ENCODE data around the gene TENT4A. TPM values are rescaled to one million over a fixed set of nuclear protein-coding genes. Genes with fewer than 3 reads are reported as not detected.

The TENT4A gene
- total RNA-seq, 1 experiment from 2014 or later, result 25.6 TPM

DNA sequence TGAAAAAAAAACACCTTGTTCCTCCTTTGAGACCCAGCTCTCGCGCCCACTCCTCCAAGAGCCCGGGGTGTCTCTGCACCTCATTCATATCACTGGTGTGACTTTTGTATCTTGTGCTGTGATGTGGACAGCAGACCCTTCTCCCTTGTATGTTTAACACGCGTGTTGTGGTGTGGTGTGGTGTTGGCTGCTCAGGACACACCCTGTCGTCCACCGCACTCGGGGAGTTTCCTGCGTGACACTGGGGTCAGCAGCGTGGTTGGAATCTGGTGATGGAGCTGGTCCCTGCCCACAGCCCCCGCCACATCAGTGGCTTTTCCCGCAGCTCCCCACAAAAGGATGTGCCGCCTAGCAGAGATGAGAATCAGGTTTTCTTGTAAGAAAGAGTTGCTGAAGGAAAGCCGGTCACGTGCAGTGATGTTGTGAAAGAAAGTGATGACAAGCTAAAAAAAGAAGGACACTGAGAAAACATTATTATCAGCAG is 61.5 kb downstream of the TENT4A start:
- Histone ChIP-seq H2BK15ac (ENCODE audit: low read depth, low read length) (no peak overlapping the region), H2BK12ac (ENCODE audit: insufficient read length, low read depth, low read length) (no peak overlapping the region), H3K27ac (ENCODE audit: insufficient read length, low read depth, low read length) (no peak overlapping the region), H3K23me2 (ENCODE audit: insufficient read length, low read depth, low read length, poor library complexity, severe bottlenecking) (no peaks in the 10 kb centered on the region), H3K27me3 (ENCODE audit: insufficient read depth, low read length) (no peaks in the 10 kb centered on the region), H4K91ac (ENCODE audit: insufficient read length, low read depth, low read length) (no peak overlapping the region), H4K20me1 (ENCODE audit: control insufficient read depth, insufficient read depth, insufficient read length) (no peaks in the 10 kb centered on the region), H3K79me2 (ENCODE audit: insufficient read depth, low read length) (no peaks in the 10 kb centered on the region), H3K9me3 (ENCODE audit: control insufficient read depth, low read depth, low read length) (no peaks in the 10 kb centered on the region), H2BK20ac (ENCODE audit: low read depth, low read length, poor library complexity, severe bottlenecking) (no peak overlapping the region), H2AK5ac (ENCODE audit: insufficient read length, low read length) (no peak overlapping the region), H3K4me1 (ENCODE audit: insufficient read depth, low read length) (no peaks in the 10 kb centered on the region), H2BK5ac (ENCODE audit: insufficient read length, low read length) (no peak overlapping the region), H2AFZ (ENCODE audit: low read length) (no peak overlapping the region), H3T11ph (ENCODE audit: low read length) (no peak overlapping the region), H3K23ac (ENCODE audit: insufficient read length, low read depth, low read length) (no peak overlapping the region), H3K18ac (ENCODE audit: insufficient read length, low read depth, low read length) (no peak overlapping the region), H3K4me2 (ENCODE audit: insufficient read depth, insufficient read length, low read length) (no peak overlapping the region), H3K9ac (ENCODE audit: extremely low read depth, insufficient read length, low read length) (no peak overlapping the region), H4K5ac (ENCODE audit: insufficient read length, low read depth, low read length) (no peak overlapping the region), H3K4ac (ENCODE audit: low read depth, low read length) (no peak overlapping the region), H2BK120ac (ENCODE audit: low read depth, low read length, poor library complexity, severe bottlenecking) (no peak overlapping the region), H3K79me1 (ENCODE audit: insufficient read depth, low read depth, low read length, poor library complexity, severe bottlenecking) (no peaks in the 10 kb centered on the region), H3K14ac (ENCODE audit: insufficient read depth, low read length) (no peak overlapping the region), H3K56ac (ENCODE audit: insufficient read length, low read depth, low read length) (no peak overlapping the region), H4K8ac (replicated peaks; ENCODE audit: insufficient read length, low read depth, low read length) (no peak overlapping the region)
- H3K4me3 Mint-ChIP-seq, result no peak overlapping the region; a peak in 1 of 5 replicates
- no peaks in the 10 kb centered on the region for H3K9me3 Mint-ChIP-seq
- no peaks in the 10 kb centered on the region; a peak in 2 of 7 replicates for H3K36me3 Mint-ChIP-seq (ENCODE audit: insufficient read depth in 1 of 3, low read depth in 3 of 3)
- peaks cover 4% of the 10 kb centered on the region for H3K27me3 Mint-ChIP-seq (ENCODE audit: low read depth)
- no CpG with 5 or more reads among the region's 15 CpGs for whole genome bisulfite sequencing (ENCODE audit: extremely low coverage, insufficient read length, low lambda C conversion rate)
- H3K27ac Mint-ChIP-seq, result peak overlapping the region; percentile 29 to 65 (median 46); a peak in 2 of 7 replicates
- no peak for DNase-seq
- TF ChIP-seq, protein P1, sequence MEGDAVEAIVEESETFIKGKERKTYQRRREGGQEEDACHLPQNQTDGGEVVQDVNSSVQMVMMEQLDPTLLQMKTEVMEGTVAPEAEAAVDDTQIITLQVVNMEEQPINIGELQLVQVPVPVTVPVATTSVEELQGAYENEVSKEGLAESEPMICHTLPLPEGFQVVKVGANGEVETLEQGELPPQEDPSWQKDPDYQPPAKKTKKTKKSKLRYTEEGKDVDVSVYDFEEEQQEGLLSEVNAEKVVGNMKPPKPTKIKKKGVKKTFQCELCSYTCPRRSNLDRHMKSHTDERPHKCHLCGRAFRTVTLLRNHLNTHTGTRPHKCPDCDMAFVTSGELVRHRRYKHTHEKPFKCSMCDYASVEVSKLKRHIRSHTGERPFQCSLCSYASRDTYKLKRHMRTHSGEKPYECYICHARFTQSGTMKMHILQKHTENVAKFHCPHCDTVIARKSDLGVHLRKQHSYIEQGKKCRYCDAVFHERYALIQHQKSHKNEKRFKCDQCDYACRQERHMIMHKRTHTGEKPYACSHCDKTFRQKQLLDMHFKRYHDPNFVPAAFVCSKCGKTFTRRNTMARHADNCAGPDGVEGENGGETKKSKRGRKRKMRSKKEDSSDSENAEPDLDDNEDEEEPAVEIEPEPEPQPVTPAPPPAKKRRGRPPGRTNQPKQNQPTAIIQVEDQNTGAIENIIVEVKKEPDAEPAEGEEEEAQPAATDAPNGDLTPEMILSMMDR (conservative IDR thresholded peaks at IDR 0.05), result no peak
- H3K4me1 Mint-ChIP-seq, result no peaks in the 10 kb centered on the region
